ENCODE measurements around the gene SOS2.

The SOS2 gene

GRCh38 chr14:50091240-50091913, 140.0 kb downstream of the SOS2 start:
- peaks cover 0 to 16% (median 5%) of the 10 kb centered on the region in 11 experiments; a peak in 9 of 22 replicates for H3K36me3 ChIP-seq
- H3K4me2 ChIP-seq, result peak overlapping the region; percentile 11 to 70 (median 37); a peak in 20 of 22 replicates
- H3K9me3 ChIP-seq (replicated peaks in 1 of 11), result no peaks in the 10 kb centered on the region
- H3K27me3 ChIP-seq, result no peaks in the 10 kb centered on the region
- no peak overlapping the region for H3K4me3 ChIP-seq
- no peaks in the 10 kb centered on the region for H4K20me1 ChIP-seq
- peak overlapping the region in 6 of 11 experiments; percentile 3 to 56 (median 38); a peak in 7 of 22 replicates for H3K9ac ChIP-seq
- H3K4me1 ChIP-seq, result peaks cover 9 to 44% (median 24%) of the 10 kb centered on the region in 10 experiments; a peak in 19 of 20 replicates
- TF ChIP-seq Cebpa-rat (IDR thresholded peaks at IDR 0.05), result no peak
- peak overlapping the region in 2 of 11 experiments; percentile 32 to 37; a peak in 6 of 22 replicates for H3K27ac ChIP-seq

GRCh38 chr14:50089208-50089607, 142.2 kb downstream of the SOS2 start:
- Histone ChIP-seq H3K36me3 (peaks cover 0 to 10% (median 0%) of the 10 kb centered on the region in 11 experiments; a peak in 4 of 22 replicates), H3K27ac (no peak overlapping the region), H4K20me1 (no peaks in the 10 kb centered on the region), H3K27me3 (no peaks in the 10 kb centered on the region), H3K9ac (no peak overlapping the region), H3K9me3 (replicated peaks in 1 of 11) (no peaks in the 10 kb centered on the region), H3K4me1 (peaks cover 23 to 55% (median 38%) of the 10 kb centered on the region in 10 experiments; a peak in 19 of 20 replicates), H3K4me2 (no peak overlapping the region), H3K4me3 (no peak overlapping the region)
- TF ChIP-seq Cebpa-rat (IDR thresholded peaks at IDR 0.05), result no peak

- Histone ChIP-seq H3K9me3 (replicated peaks in 1 of 11) (no peaks in the 10 kb centered on the region), H3K36me3 (peaks cover 0 to 10% (median 0%) of the 10 kb centered on the region in 11 experiments; a peak in 4 of 22 replicates), H3K27me3 (no peaks in the 10 kb centered on the region), H3K9ac (no peak overlapping the region), H3K4me1 (peaks cover 28 to 59% (median 42%) of the 10 kb centered on the region in 10 experiments; a peak in 19 of 20 replicates), H4K20me1 (no peaks in the 10 kb centered on the region), H3K27ac (no peak overlapping the region), H3K4me3 (no peak overlapping the region), H3K4me2 (no peak overlapping the region)
- TF ChIP-seq Cebpa-rat (IDR thresholded peaks at IDR 0.05), result no peak
Measured at GRCh38 chr14:50088731-50089130, 142.6 kb downstream of the SOS2 start.

GRCh38 chr14:50088117-50088515, 143.3 kb downstream of the SOS2 start:
- no peak overlapping the region for H3K4me3 ChIP-seq
- no peaks in the 10 kb centered on the region for H3K27me3 ChIP-seq
- no peak for TF ChIP-seq Cebpa-rat (IDR thresholded peaks at IDR 0.05)
- H3K9me3 ChIP-seq (replicated peaks in 1 of 11), result no peaks in the 10 kb centered on the region
- no peaks in the 10 kb centered on the region for H4K20me1 ChIP-seq
- no peak overlapping the region for H3K27ac ChIP-seq
- H3K36me3 ChIP-seq, result peaks cover 0 to 10% (median 0%) of the 10 kb centered on the region in 11 experiments; a peak in 4 of 22 replicates
- H3K9ac ChIP-seq, result no peak overlapping the region
- H3K4me1 ChIP-seq, result peaks cover 34 to 66% (median 49%) of the 10 kb centered on the region in 10 experiments; a peak in 19 of 20 replicates
- 0 out of 22 replicates have a peak overlapping the region, but pooled peaks of 1 of the 11 experiments have one; percentile 37 for H3K4me2 ChIP-seq

- TF ChIP-seq Cebpa-rat (IDR thresholded peaks at IDR 0.05), result no peak
- H3K4me1 ChIP-seq, result peaks cover 40 to 71% (median 54%) of the 10 kb centered on the region in 10 experiments; a peak in 19 of 20 replicates
- peaks cover 0 to 10% (median 0%) of the 10 kb centered on the region in 11 experiments; a peak in 4 of 22 replicates for H3K36me3 ChIP-seq
- H3K27ac ChIP-seq, result no peak overlapping the region
- peak overlapping the region in 6 of 11 experiments; percentile 1 to 37 (median 6); a peak in 5 of 22 replicates for H3K4me2 ChIP-seq
- H3K27me3 ChIP-seq, result no peaks in the 10 kb centered on the region
- H3K9me3 ChIP-seq (replicated peaks in 1 of 11), result no peaks in the 10 kb centered on the region
- H4K20me1 ChIP-seq, result no peaks in the 10 kb centered on the region
- no peak overlapping the region for H3K9ac ChIP-seq
- H3K4me3 ChIP-seq, result no peak overlapping the region
Measured at GRCh38 chr14:50087341-50088116, 143.8 kb downstream of the SOS2 start.

- TF ChIP-seq Cebpa-rat (IDR thresholded peaks at IDR 0.05), result no peak
- Histone ChIP-seq H3K9ac (no peak overlapping the region), H3K36me3 (peaks cover 0 to 10% (median 0%) of the 10 kb centered on the region in 11 experiments; a peak in 4 of 22 replicates), H3K4me2 (peak overlapping the region in 4 of 11 experiments; percentile 17 to 75 (median 40); a peak in 7 of 22 replicates), H3K4me1 (peaks cover 40 to 70% (median 50%) of the 10 kb centered on the region in 10 experiments; a peak in 19 of 20 replicates), H4K20me1 (no peaks in the 10 kb centered on the region), H3K27ac (peak overlapping the region in 1 of 11 experiments; percentile 3; a peak in 1 of 22 replicates), H3K27me3 (no peaks in the 10 kb centered on the region), H3K4me3 (no peak overlapping the region), H3K9me3 (replicated peaks in 1 of 11) (no peaks in the 10 kb centered on the region)
Measured at GRCh38 chr14:50086321-50086711, 145.1 kb downstream of the SOS2 start.

GRCh38 chr14:50085570-50086320, 145.6 kb downstream of the SOS2 start:
- H3K4me3 ChIP-seq, result no peak overlapping the region
- H3K27me3 ChIP-seq, result no peaks in the 10 kb centered on the region
- H3K36me3 ChIP-seq, result peaks cover 0 to 10% (median 0%) of the 10 kb centered on the region in 11 experiments; a peak in 4 of 22 replicates
- H4K20me1 ChIP-seq, result no peaks in the 10 kb centered on the region
- TF ChIP-seq Cebpa-rat (IDR thresholded peaks at IDR 0.05), result no peak
- H3K9ac ChIP-seq, result no peak overlapping the region
- peak overlapping the region in 2 of 11 experiments; percentile 3 to 34; a peak in 2 of 22 replicates for H3K27ac ChIP-seq
- H3K4me2 ChIP-seq, result peak overlapping the region in 10 of 11 experiments; percentile 8 to 75 (median 36); a peak in 17 of 22 replicates
- peaks cover 37 to 66% (median 47%) of the 10 kb centered on the region in 10 experiments; a peak in 19 of 20 replicates for H3K4me1 ChIP-seq
- no peaks in the 10 kb centered on the region for H3K9me3 ChIP-seq (replicated peaks in 1 of 11)

- Histone ChIP-seq H4K20me1 (no peaks in the 10 kb centered on the region), H3K9ac (no peak overlapping the region), H3K4me1 (peaks cover 37 to 66% (median 47%) of the 10 kb centered on the region in 10 experiments; a peak in 19 of 20 replicates), H3K4me3 (no peak overlapping the region), H3K4me2 (peak overlapping the region in 9 of 11 experiments; percentile 31 to 75 (median 55); a peak in 14 of 22 replicates), H3K27ac (no peak overlapping the region), H3K27me3 (no peaks in the 10 kb centered on the region), H3K9me3 (replicated peaks in 1 of 11) (no peaks in the 10 kb centered on the region), H3K36me3 (peaks cover 0 to 10% (median 0%) of the 10 kb centered on the region in 11 experiments; a peak in 4 of 22 replicates)
- no peak for TF ChIP-seq Cebpa-rat (IDR thresholded peaks at IDR 0.05)
Measured at GRCh38 chr14:50084666-50085065, 146.7 kb downstream of the SOS2 start.

Measured in BLaER1 treated with 17β-estradiol and CSF1 and Interleukin-3, amounts not matched to agents 10 nM and 100 nM (cell line).